Rectal smooth muscle tissue (tissue), 1 donor: ENCODE results near the gene FMN1.

Source experiments
- H3K27ac ChIP-seq: one replicate; pipeline ENCODE4 v1.7.0; 2013; ENCODE audit warnings: low read depth, low read length, inconsistent platforms
- H3K27me3 ChIP-seq: one replicate; pipeline ENCODE4 v1.7.0; 2013; ENCODE audit warnings: low read length; ENCODE audit not compliant: control insufficient read depth, insufficient read depth
- H3K36me3 ChIP-seq: one replicate; pipeline ENCODE4 v1.7.0; 2013; ENCODE audit warnings: low read length; ENCODE audit not compliant: control insufficient read depth, insufficient read depth
- H3K4me1 ChIP-seq: one replicate; pipeline ENCODE4 v1.7.0; 2013; ENCODE audit warnings: low read length; ENCODE audit not compliant: control insufficient read depth, insufficient read depth
- H3K4me3 ChIP-seq: one replicate; pipeline ENCODE4 v1.7.0; 2013; ENCODE audit warnings: low read length
- H3K9ac ChIP-seq: one replicate; pipeline ENCODE4 v1.7.0; 2013; ENCODE audit warnings: low read length

The FMN1 gene

GRCh38 chr15:33125894-33126537 lies 68.5 kb downstream of the FMN1 start:
- H3K27ac ChIP-seq = no peak overlapping the region
- no peaks in the 10 kb centered on the region for H3K36me3 ChIP-seq
- no peak overlapping the region for H3K9ac ChIP-seq
- no peaks in the 10 kb centered on the region for H3K4me1 ChIP-seq
- H3K27me3 ChIP-seq = no peaks in the 10 kb centered on the region
- H3K4me3 ChIP-seq = no peak overlapping the region

DNA sequence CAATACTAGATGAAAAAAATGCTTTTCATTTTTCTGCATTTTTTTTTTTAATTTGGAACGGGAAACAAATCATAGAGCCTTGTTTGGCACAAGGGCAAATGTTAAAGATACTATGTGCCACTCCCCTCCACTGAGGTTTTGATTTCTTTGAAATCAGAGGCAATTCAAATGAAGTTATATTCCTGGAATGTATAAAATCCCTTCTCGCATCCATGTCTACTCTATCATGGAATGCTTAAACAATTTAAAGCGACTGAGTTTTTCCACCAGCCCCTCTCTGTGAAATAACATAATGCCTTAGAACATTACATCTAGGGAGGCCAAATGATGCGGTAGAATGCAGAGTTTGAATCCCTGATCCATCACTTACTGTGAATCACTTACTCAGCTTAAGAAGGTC lies 69.7 kb downstream of the FMN1 start:
- H3K27me3 ChIP-seq = no peaks in the 10 kb centered on the region
- H3K9ac ChIP-seq = no peak overlapping the region
- H3K36me3 ChIP-seq = no peaks in the 10 kb centered on the region
- H3K4me1 ChIP-seq = no peaks in the 10 kb centered on the region
- H3K27ac ChIP-seq = no peak overlapping the region
- no peak overlapping the region for H3K4me3 ChIP-seq

- Histone ChIP-seq H3K27ac (no peak overlapping the region), H3K4me1 (no peaks in the 10 kb centered on the region), H3K27me3 (no peaks in the 10 kb centered on the region), H3K4me3 (no peak overlapping the region), H3K9ac (no peak overlapping the region), H3K36me3 (no peaks in the 10 kb centered on the region)
Measured at GRCh38 chr15:33124279-33124678, 70.2 kb downstream of the FMN1 start.

DNA sequence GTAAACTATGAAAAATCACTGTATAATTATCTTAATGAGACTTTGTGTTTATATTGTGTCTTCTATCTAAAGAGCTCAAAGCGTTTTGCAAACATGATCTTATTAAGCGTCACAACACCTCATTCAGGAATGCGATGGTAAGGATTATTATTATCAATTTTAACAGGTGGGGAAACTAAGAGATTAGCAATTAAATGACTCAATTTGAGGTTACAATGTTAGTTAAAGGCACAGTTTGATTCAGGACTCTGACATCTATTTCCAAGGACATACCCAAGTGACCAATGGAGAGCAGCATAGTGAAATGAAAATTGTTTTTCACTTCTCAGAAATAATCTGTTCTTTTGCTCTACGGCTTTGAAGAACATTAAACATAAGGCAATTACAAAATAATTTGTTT lies 74.6 kb downstream of the FMN1 start:
- Histone ChIP-seq H3K36me3 (no peaks in the 10 kb centered on the region), H3K27ac (no peak overlapping the region), H3K9ac (no peak overlapping the region), H3K4me3 (no peak overlapping the region), H3K27me3 (no peaks in the 10 kb centered on the region), H3K4me1 (no peaks in the 10 kb centered on the region)

- Histone ChIP-seq H3K4me1 (no peaks in the 10 kb centered on the region), H3K27ac (no peak overlapping the region), H3K36me3 (no peaks in the 10 kb centered on the region), H3K4me3 (no peak overlapping the region), H3K9ac (no peak overlapping the region), H3K27me3 (no peaks in the 10 kb centered on the region)
Measured at GRCh38 chr15:33119273-33119672, 75.2 kb downstream of the FMN1 start.

DNA sequence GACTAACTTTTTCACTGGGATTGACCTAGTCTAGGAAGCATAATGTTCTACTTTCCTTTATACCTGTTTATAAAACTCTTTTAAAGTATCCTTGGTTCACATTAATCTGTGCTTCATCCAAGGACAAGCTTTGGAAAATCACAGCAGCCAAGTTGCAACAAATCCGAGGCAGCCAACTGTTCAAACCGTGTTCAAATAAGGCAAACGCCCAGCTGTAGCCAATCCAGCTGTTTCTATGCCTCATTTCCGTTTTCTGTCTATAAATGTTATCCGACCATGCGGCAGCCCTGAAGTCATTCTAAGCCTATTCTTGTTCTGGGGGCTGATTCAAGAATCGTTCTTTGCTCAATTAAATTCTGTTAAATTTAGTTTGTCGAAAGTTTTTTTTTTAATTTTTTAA lies 78.3 kb downstream of the FMN1 start:
- Histone ChIP-seq H3K4me3 (no peak overlapping the region), H3K27ac (no peak overlapping the region), H3K27me3 (no peaks in the 10 kb centered on the region), H3K36me3 (no peaks in the 10 kb centered on the region), H3K9ac (no peak overlapping the region), H3K4me1 (no peaks in the 10 kb centered on the region)

- no peaks in the 10 kb centered on the region for H3K4me1 ChIP-seq
- no peaks in the 10 kb centered on the region for H3K36me3 ChIP-seq
- H3K27me3 ChIP-seq = no peaks in the 10 kb centered on the region
- no peak overlapping the region for H3K27ac ChIP-seq
- H3K9ac ChIP-seq = no peak overlapping the region
- no peak overlapping the region for H3K4me3 ChIP-seq
Measured at GRCh38 chr15:33115191-33115861, 79.2 kb downstream of the FMN1 start.

DNA sequence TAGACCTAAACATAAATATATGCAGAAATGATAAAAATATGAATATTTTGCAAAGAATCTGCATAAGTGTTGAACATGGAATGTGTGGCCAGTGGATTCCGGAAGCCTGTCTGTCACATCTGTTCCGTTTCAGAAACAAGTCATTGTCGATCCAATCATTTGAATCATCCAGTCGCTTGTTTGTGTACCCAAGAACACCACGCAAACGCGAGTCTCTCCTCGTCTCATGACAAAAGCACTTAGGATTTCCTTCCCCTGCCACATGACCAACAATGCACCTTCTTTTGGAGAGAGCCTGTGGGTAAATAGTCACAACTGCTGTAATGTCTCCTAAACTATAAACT lies 80.2 kb downstream of the FMN1 start:
- no peaks in the 10 kb centered on the region for H3K27me3 ChIP-seq
- H3K4me1 ChIP-seq = no peaks in the 10 kb centered on the region
- H3K9ac ChIP-seq = no peak overlapping the region
- no peak overlapping the region for H3K27ac ChIP-seq
- no peaks in the 10 kb centered on the region for H3K36me3 ChIP-seq
- H3K4me3 ChIP-seq = no peak overlapping the region

- Histone ChIP-seq H3K4me3 (no peak overlapping the region), H3K27ac (no peak overlapping the region), H3K9ac (no peak overlapping the region)
Measured at GRCh38 chr15:33113666-33114373, 80.7 kb downstream of the FMN1 start.

GRCh38 chr15:33112541-33113105 lies 81.9 kb downstream of the FMN1 start:
- no peaks in the 10 kb centered on the region for H3K27me3 ChIP-seq
- no peaks in the 10 kb centered on the region for H3K4me1 ChIP-seq
- no peak overlapping the region for H3K9ac ChIP-seq
- no peaks in the 10 kb centered on the region for H3K36me3 ChIP-seq
- H3K4me3 ChIP-seq = no peak overlapping the region
- H3K27ac ChIP-seq = no peak overlapping the region

More at GRCh38 chr15:33113666-33114373, 80.7 kb downstream of the FMN1 start:
- H3K27me3 ChIP-seq = no peaks in the 10 kb centered on the region
- no peaks in the 10 kb centered on the region for H3K36me3 ChIP-seq
- H3K4me1 ChIP-seq = no peaks in the 10 kb centered on the region

GRCh38 chr15:33111041-33111451 lies 83.5 kb downstream of the FMN1 start:
- Histone ChIP-seq H3K27ac (no peak overlapping the region), H3K27me3 (no peaks in the 10 kb centered on the region), H3K36me3 (no peaks in the 10 kb centered on the region), H3K4me1 (no peaks in the 10 kb centered on the region), H3K9ac (no peak overlapping the region), H3K4me3 (no peak overlapping the region)

DNA sequence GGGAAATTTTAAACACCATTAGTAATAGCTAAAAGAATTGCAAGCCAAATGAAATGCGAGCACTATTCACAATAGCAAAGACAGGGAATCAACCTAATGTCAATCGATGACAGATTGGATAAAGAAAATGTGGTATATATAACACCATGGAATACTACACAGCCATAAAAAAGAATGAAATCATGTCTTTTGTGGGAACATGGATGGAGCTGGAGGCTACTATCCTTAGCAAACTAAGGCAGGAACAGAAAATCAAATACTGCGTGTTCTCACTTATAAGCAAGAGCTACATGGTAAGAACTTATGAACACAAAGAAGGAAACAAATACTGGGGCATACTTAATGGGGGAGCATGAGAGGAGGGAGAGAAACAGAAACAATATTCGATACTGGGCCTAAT lies 85.2 kb downstream of the FMN1 start:
- no peak overlapping the region for H3K27ac ChIP-seq
- no peak overlapping the region for H3K9ac ChIP-seq
- H3K27me3 ChIP-seq = no peaks in the 10 kb centered on the region
- no peaks in the 10 kb centered on the region for H3K4me1 ChIP-seq
- no peaks in the 10 kb centered on the region for H3K36me3 ChIP-seq
- H3K4me3 ChIP-seq = no peak overlapping the region
